GM12878 (cell line): ENCODE data around the gene CNN2. TPM values are rescaled to one million over a fixed set of nuclear protein-coding genes. Genes with fewer than 3 reads are reported as not detected.

Experiments
- ATAC-seq: fragments of 200-7000 bp; cut with Tn5 transposase; 3 replicates; pipeline ENCODE4 v1.9.1; 2020; ENCODE audit warnings: mild to moderate bottlenecking, moderate library complexity
- BruUV-seq: library from RNA; stranded (reverse); fragments of 400-500 nt; replicated peaks from 2 replicates; lab custom pipeline; 2021; lab: Mats Ljungman, UMichigan
- CTCF ChIA-PET: fragments of 300-600 bp; sonication (Branson Sonifier 250); formaldehyde crosslinking; extraction: SDS; loops from one replicate; lab custom pipeline; 2021; ENCODE audit warnings: inconsistent platforms; lab: Yijun Ruan, JAX
- POLR2A ChIA-PET: fragments of 350-600 bp; formaldehyde crosslinking; extraction: SDS; loops from one replicate; lab custom pipeline; 2021; ENCODE audit warnings: inconsistent platforms; lab: Charles Lee
- RAD21 ChIA-PET: fragments of 300-600 bp; sonication (Branson Sonifier 250); formaldehyde crosslinking; loops from one replicate; lab custom pipeline; 2023; ENCODE audit warnings: antibody characterized with exemption; ENCODE audit not compliant: unreplicated experiment; lab: Charles Lee
- SMC1A ChIA-PET: fragments of 300-600 bp; sonication (Branson Sonifier 250); formaldehyde crosslinking; loops from one replicate; lab custom pipeline; 2023; ENCODE audit not compliant: unreplicated experiment, uncharacterized antibody; lab: Charles Lee
- DNase-seq: peaks from one replicate; pipeline ENCODE4 v3.0.0-alpha.2; 2011; ENCODE audit warnings: low read depth, low spot score
- FAIRE-seq: peaks from 3 replicates; lab custom pipeline; 2011; peaks lifted over from hg19 to GRCh38; lab: Jason Lieb, UNC
- H2AFZ ChIP-seq: 2 replicates; pipeline ENCODE4 v1.6.0; 2011; ENCODE audit warnings: low read depth, low read length, control low read depth; ENCODE audit not compliant: control insufficient read depth
- H3K27ac ChIP-seq: 2 replicates; pipeline ENCODE4 v1.5.1; 2011; ENCODE audit warnings: control low read depth; ENCODE audit not compliant: control insufficient read depth, insufficient read depth
- H3K27me3 ChIP-seq, 2 experiments: replicated peaks in 1 of 2; 2 replicates each; pipeline versions ENCODE4 v1.6.0 to v1.6.1; 2011; ENCODE audit warnings: low read length in 1 of 2; ENCODE audit not compliant: control insufficient read depth in 2 of 2, insufficient read depth in 2 of 2
- H3K36me3 ChIP-seq, 2 experiments: 2 replicates each; pipeline ENCODE4 v1.5.1; 2011; ENCODE audit warnings: low read length in 1 of 2; ENCODE audit not compliant: control insufficient read depth in 2 of 2, insufficient read depth in 2 of 2
- H3K4me1 ChIP-seq: 2 replicates; pipeline ENCODE4 v1.6.1; 2011; ENCODE audit warnings: mild to moderate bottlenecking, low read length, moderate library complexity, mixed read lengths; ENCODE audit not compliant: control insufficient read depth, insufficient read depth
- H3K4me2 ChIP-seq: 2 replicates; pipeline ENCODE4 v1.6.0; 2011; ENCODE audit warnings: control low read depth; ENCODE audit not compliant: control insufficient read depth, insufficient read depth
- H3K4me3 ChIP-seq: fragments of 200-600 bp; sonication (generic); 2 replicates; pipeline ENCODE4 v1.5.1; 2016
- H3K79me2 ChIP-seq: 2 replicates; pipeline ENCODE4 v1.6.0; 2011; ENCODE audit warnings: low read length; ENCODE audit not compliant: control insufficient read depth, insufficient read depth
- H3K9ac ChIP-seq: 2 replicates; pipeline ENCODE4 v1.8.0; 2011; ENCODE audit warnings: low read length, control low read depth, mixed read lengths; ENCODE audit not compliant: control insufficient read depth, insufficient read depth
- H3K9me3 ChIP-seq: replicated peaks from 3 replicates; pipeline ENCODE4 v1.5.1; 2011; ENCODE audit warnings: mild to moderate bottlenecking, low read length; ENCODE audit not compliant: control insufficient read depth, insufficient read depth
- H4K20me1 ChIP-seq: 2 replicates; pipeline ENCODE4 v1.6.0; 2011; ENCODE audit not compliant: control insufficient read depth, insufficient read depth
- E2F4 ChIP-seq: IDR thresholded peaks from 2 replicates; pipeline ENCODE4 v1.6.1; 2012; ENCODE audit warnings: low read depth, low read length, improper control_type of control experiment
- ESRRA ChIP-seq: IDR thresholded peaks from 2 replicates; pipeline ENCODE4 v1.6.1; 2012; ENCODE audit warnings: mild to moderate bottlenecking, low read length, improper control_type of control experiment
- GATAD2B ChIP-seq: fragments of 450-650 bp; conservative IDR thresholded peaks from 2 replicates; pipeline ENCODE4 v1.6.1; 2017; ENCODE audit warnings: low read depth, mild to moderate bottlenecking, moderate library complexity
- IRF4 ChIP-seq: IDR thresholded peaks from 2 replicates; pipeline ENCODE4 v1.6.1; 2011; ENCODE audit warnings: low read depth, low read length
- NRF1 ChIP-seq: conservative IDR thresholded peaks from 2 replicates; pipeline ENCODE4 v1.6.1; 2011; ENCODE audit warnings: mild to moderate bottlenecking, low read depth, low read length, improper control_type of control experiment
- PBX3 ChIP-seq: IDR thresholded peaks from 2 replicates; pipeline ENCODE4 v1.6.1; 2011; ENCODE audit warnings: mild to moderate bottlenecking, low read depth, low read length, moderate library complexity; ENCODE audit not compliant: insufficient replicate concordance
- SIX5 ChIP-seq: IDR thresholded peaks from 2 replicates; pipeline ENCODE4 v1.6.1; 2011; ENCODE audit warnings: mild to moderate bottlenecking, low read depth, low read length, moderate library complexity; ENCODE audit not compliant: severe bottlenecking
- SPI1 ChIP-seq: IDR thresholded peaks from 2 replicates; pipeline ENCODE4 v1.6.1; 2011; ENCODE audit warnings: low read depth, mild to moderate bottlenecking, low read length, moderate library complexity, borderline replicate concordance; ENCODE audit not compliant: insufficient read depth
- SREBF2 ChIP-seq: IDR thresholded peaks from 2 replicates; pipeline ENCODE4 v1.6.1; 2012; ENCODE audit warnings: mild to moderate bottlenecking, low read length
- ZNF24 ChIP-seq: fragments of 450-650 bp; IDR thresholded peaks from 2 replicates; pipeline ENCODE4 v1.6.1; 2017; ENCODE audit warnings: antibody characterized with exemption, mild to moderate bottlenecking
- WGBS: methylation state at CpG from one replicate; pipeline ENCODE4 v1.1.6; 2016; ENCODE audit warnings: low lambda C conversion rate; ENCODE audit not compliant: insufficient replicate concordance, insufficient coverage; ENCODE audit errors: missing lambda C conversion rate; 5-methylcytosine and 5-hydroxymethylcytosine counted together
- in situ Hi-C: fragments of 300-500 bp; cut with MboI; formaldehyde crosslinking; loops from 9 replicates; pipeline ENCODE4 v1.14.3; 2018; ENCODE audit warnings: mixed read lengths
- intact Hi-C: fragments of 100-400 bp; cut with micrococcal nuclease; formaldehyde crosslinking; loops from one replicate; pipeline ENCODE4 v1.14.2; 2022; ENCODE audit not compliant: unreplicated experiment
- polyA plus RNA-seq, 11 experiments: library from polyadenylated mRNA; depleted of rRNA in 4 of 11; unstranded in 6 of 11; stranded (reverse) in 5 of 11; fragments of >200 nt; fragmentation: Nextera tagmentation in 4 of 11; fragmentation: Illumina TruSeq in 1 of 11; extraction: Ambion mirVana in 4 of 11; extraction: Trizol in 1 of 11; gene quantifications; 1 replicate in 1 of 11; 2 replicates in 10 of 11; pipeline versions ENCODE4 v1.2.1 to v1.2.3, GENCODE V29; 2011 to 2016; ENCODE audit warnings: inconsistent platforms in 2 of 11, missing spikeins in 2 of 11, low read depth in 1 of 11
- total RNA-seq, 4 experiments: library from RNA; depleted of rRNA in 3 of 4; stranded (reverse); fragments of >200 nt in 3 of 4; fragmentation: Illumina TruSeq in 1 of 4; extraction: Trizol in 1 of 4; gene quantifications; 2 replicates each; pipeline versions ENCODE4 v1.2.1 to v1.2.3, GENCODE V29; 2013 to 2021

Gene CNN2
- total and polyA plus RNA-seq, 10 of the 15 experiments (the other 5 are each of a cell fraction or from before 2014, with no cell fraction given): 34.7 to 311 (median 172) TPM

GRCh38 chr19:1049800-1050199, 23.4 kb downstream of the CNN2 start:
- no peak for TF ChIP-seq SREBF2
- no peak for TF ChIP-seq SIX5
- no peak for TF ChIP-seq IRF4
- no peak for TF ChIP-seq ZNF24
- TF ChIP-seq GATAD2B: no peak
- no peak for TF ChIP-seq PBX3
- no peak for TF ChIP-seq E2F4
- TF ChIP-seq NRF1: no peak
- no peak for TF ChIP-seq SPI1
- no peak for TF ChIP-seq ESRRA
- intact Hi-C loops: no loop called here
- ATAC-seq (no peak), FAIRE-seq (no peak), DNase-seq (no peak)
- 78% methylated on average over 6 of the region's 11 CpGs for WGBS
- ChIA-PET POLR2A (no interaction called here), RAD21 (no interaction called here), CTCF (no interaction called here), SMC1A (no interaction called here)
- in situ Hi-C loops: no loop called here
- H2AFZ ChIP-seq: no peak overlapping the region
- no peak overlapping the region for H3K9ac ChIP-seq
- no peaks in the 10 kb centered on the region for H3K27me3 ChIP-seq
- no peak overlapping the region for H3K4me3 ChIP-seq
- H4K20me1 ChIP-seq: no peaks in the 10 kb centered on the region
- H3K4me1 ChIP-seq: no peaks in the 10 kb centered on the region
- H3K79me2 ChIP-seq: no peaks in the 10 kb centered on the region
- peaks cover 0 to 1% of the 10 kb centered on the region in 2 experiments; a peak in 1 of 4 replicates for H3K36me3 ChIP-seq
- no peak overlapping the region for H3K4me2 ChIP-seq
- BruUV-seq: no TSS peak
- H3K27ac ChIP-seq: no peak overlapping the region
- H3K9me3 ChIP-seq: no peaks in the 10 kb centered on the region
